ENCODE data around the gene CAPRIN2.

CAPRIN2 gene

GRCh38 chr12:30763053-30763452, 8.3 kb upstream of the CAPRIN2 start:
- DNase-seq: no peak

- DNase-seq: no peak
Observed at GRCh38 chr12:30761730-30762129, 7.0 kb upstream of the CAPRIN2 start.

GRCh38 chr12:30757316-30757715, 2.6 kb upstream of the CAPRIN2 start:
- DNase-seq: no peak

DNA sequence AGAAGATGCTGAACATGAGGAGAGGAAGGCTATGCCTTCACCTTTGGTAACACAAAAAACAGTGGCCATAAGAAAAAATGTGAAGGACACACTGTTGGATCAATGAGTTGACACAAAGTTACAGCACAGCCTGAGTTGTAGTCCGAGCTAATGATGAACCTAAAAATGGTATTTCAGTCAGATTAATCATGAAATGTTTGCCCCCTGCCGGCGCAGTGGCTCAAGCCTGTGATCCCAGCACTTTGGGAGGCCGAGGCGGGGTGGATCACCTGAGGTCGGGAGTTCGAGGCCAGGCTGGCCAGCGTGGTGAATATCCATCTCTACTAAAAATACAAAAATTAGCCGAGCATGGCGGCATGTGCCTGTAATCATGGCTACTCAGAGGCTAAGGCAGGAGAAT, 1.3 kb upstream of the CAPRIN2 start:
- DNase-seq: no peak

GRCh38 chr12:30755395-30755762, 628 bp upstream of the CAPRIN2 start:
- DNase-seq: no peak

- no peak for DNase-seq
Observed at GRCh38 chr12:30754383-30754749, 385 bp downstream of the CAPRIN2 start.

- DNase-seq: no peak
Observed at GRCh38 chr12:30753751-30754382, 884 bp downstream of the CAPRIN2 start.

- DNase-seq: no peak
Observed at GRCh38 chr12:30753233-30753632, 1.5 kb downstream of the CAPRIN2 start.

DNA sequence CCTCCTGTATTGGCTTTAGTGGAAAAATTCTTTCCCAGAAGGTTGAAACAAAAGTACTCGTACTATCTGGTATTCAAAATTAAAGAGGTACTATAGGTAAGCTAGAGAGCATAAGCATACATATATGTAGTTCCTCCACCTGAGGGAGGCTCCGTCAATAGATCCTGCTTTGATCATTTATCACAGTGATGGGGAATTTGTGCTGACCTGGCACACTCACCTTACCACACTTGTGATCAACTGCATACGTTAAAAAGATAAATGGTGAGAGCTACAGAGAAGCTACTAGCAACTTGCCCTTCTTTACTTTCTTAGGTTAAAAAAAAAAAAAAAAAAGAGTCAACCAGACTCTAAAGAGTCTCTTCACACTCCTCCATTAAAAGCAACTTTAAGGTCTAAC, 2.5 kb downstream of the CAPRIN2 start:
- DNase-seq: no peak

GRCh38 chr12:30748147-30748546, 6.6 kb downstream of the CAPRIN2 start:
- no peak for DNase-seq

GRCh38 chr12:30746190-30746589, 8.6 kb downstream of the CAPRIN2 start:
- DNase-seq: no peak

DNA sequence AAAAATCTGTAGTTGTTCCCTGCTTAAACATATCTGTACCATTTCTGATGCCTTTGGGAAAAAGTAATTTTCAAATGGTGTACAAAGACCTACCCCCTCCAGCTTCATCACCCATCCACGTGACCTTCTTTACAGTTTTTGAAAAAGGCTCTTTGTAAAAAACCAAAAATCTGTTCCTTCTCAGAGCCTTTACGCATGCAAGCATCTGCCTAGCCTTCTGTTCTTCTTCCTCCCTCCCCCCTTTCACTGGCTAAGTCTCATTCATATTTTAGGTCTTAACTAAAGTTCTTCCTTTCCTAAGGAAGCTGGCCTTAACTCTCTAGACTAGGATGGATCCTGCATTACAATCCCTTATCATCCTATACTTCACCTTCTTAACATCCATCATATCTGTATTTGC, 10.4 kb downstream of the CAPRIN2 start:
- no peak for DNase-seq

DNA sequence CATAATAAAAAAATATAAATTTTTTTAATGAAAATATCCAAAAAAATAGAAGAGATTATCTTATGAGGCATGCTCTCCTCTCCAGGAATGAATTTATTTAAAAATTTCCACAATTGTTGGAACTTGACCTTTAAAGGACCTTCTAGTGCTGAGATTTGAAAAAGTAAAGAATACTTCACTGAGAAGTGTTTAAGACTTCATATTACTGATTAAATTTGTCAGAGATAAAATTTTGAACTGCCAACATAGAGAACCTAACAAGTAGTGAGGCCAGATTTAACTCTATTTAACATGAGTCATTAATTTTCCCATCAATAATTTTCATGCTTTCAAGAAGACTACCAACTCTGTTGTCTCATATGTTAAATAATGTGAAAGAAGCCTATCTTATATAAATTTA, 14.5 kb downstream of the CAPRIN2 start:
- no peak for DNase-seq

GRCh38 chr12:30739020-30739419, 15.7 kb downstream of the CAPRIN2 start:
- no peak for DNase-seq

- no peak for DNase-seq
Observed at GRCh38 chr12:30732954-30733637, 21.7 kb downstream of the CAPRIN2 start.

- no peak for DNase-seq
Observed at GRCh38 chr12:30730011-30730410, 24.7 kb downstream of the CAPRIN2 start.

- DNase-seq: no peak
Observed at GRCh38 chr12:30729547-30729946, 25.2 kb downstream of the CAPRIN2 start.

- no peak for DNase-seq
Observed at GRCh38 chr12:30726647-30727046, 28.1 kb downstream of the CAPRIN2 start.

DNA sequence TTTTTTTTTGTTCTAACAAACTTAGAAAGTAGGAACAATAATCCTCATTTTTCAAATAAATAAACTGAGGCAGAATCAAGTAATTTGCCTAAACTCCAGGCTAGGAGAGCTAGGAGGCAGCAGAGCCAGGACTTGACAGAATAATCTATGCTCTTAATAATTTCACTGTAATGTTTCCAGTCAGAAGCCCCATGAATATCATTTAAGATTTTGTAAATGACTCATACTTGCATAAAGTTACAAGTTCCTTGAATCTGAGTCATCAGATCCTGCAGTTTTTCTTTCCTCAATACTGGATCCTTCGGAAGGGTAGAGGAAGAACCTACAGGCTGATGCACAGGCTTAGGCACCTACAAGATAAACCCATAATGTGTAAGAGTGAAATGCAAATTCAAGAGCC, 29.0 kb downstream of the CAPRIN2 start:
- DNase-seq: no peak

DNA sequence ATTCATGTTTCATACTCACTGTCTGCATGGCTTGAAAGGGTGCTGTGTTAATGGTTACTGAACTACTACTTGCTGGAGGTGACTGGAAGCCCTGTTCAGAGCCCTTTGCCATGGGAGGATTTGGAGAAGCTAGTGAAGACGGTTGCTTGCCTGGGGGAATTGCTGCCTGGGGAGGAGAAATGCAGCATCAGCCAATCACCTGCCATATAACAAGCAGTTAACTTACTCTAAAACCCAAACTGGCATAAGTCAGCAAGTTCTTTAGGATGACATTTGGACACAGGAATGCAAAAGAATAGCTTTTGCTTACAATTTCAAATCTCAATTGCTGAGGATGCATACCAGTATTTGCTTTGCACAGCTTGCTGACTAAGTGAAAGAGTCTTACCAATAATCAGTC, 35.7 kb downstream of the CAPRIN2 start:
- DNase-seq: no peak

DNA sequence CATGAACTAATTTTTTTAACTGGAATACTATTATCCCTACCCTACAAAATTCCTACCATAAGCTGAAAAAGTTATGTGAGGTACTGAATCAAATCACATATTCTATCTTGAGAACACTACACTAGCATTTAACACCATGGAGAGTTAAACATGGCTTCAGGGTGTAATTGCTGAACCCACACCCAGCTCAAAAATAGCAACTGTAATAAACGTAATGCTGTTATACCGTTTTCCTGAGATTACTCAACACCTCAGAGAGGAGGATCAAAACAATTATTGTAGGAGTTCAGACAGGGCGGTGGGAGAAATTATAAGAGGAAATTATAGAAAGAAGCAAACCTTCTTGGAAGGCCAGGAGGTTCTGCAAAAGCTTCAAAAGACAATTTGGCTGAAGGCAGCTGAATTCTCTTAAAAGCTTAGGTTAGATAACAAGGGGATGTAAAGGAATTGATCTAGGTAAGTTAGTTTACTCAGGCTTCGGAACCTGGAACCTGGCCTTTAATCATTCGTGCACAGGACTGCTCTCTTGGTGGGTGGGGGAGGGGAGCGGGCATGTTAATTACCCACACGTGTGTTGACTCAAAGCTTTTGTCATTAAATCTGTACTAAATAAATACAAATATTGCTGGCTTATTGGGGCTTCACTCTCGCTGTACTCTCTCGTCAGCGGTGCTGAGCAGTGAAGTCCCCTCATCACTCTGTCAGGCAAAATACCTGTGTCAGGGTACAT, 47.0 kb downstream of the CAPRIN2 start:
- no peak for DNase-seq

- DNase-seq: no peak
Observed at GRCh38 chr12:30706476-30706875, 48.3 kb downstream of the CAPRIN2 start.

GRCh38 chr12:30701056-30701455, 53.7 kb downstream of the CAPRIN2 start:
- no peak for DNase-seq

- no peak for DNase-seq
Observed at GRCh38 chr12:30700216-30700900, 54.4 kb downstream of the CAPRIN2 start.
